Esophagus squamous epithelium (tissue), 5 donors: ENCODE measurements around the gene GREB1L. TPM values are rescaled to one million over a fixed set of nuclear protein-coding genes. Genes with fewer than 3 reads are reported as not detected.

ENCODE experiments used
- DNase-seq: peaks from one replicate; lab custom pipeline; 2025; lab: John Stamatoyannopoulos, UW
- H3K27ac ChIP-seq, 4 donors: fragments of 200-600 bp; sonication (generic); one replicate each; pipeline ENCODE4 v1.5.1; 2016 to 2019; ENCODE audit warnings: mild to moderate bottlenecking in 1 of 4
- H3K27me3 ChIP-seq, 4 donors: fragments of 200-600 bp; sonication (generic); 1 replicate in 3 of 4; 2 replicates in 1 of 4; pipeline versions ENCODE4 v1.5.1 to v1.6.0; 2017 to 2021; ENCODE audit warnings: antibody characterized with exemption in 1 of 4
- H3K36me3 ChIP-seq, 3 donors: fragments of 200-600 bp; sonication (generic); one replicate each; pipeline ENCODE4 v1.5.1; 2016 to 2019
- H3K4me1 ChIP-seq, 3 donors: fragments of 200-600 bp; sonication (generic); one replicate each; pipeline ENCODE4 v1.5.1; 2017 to 2019
- H3K4me3 ChIP-seq, 4 donors: fragments of 200-600 bp; sonication (generic); 1 replicate in 3 of 4; 2 replicates in 1 of 4; pipeline ENCODE4 v1.5.1; 2016 to 2019; ENCODE audit warnings: mild to moderate bottlenecking in 2 of 4, moderate library complexity in 1 of 4
- H3K9me3 ChIP-seq, 3 donors: fragments of 200-600 bp; sonication (generic); one replicate each; pipeline ENCODE4 v1.5.1; 2016 to 2019
- CTCF ChIP-seq, 6 experiments: fragments of 450-650 bp in 4 of 6; fragments of 200-600 bp in 2 of 6; sonication (generic) in 2 of 6; IDR thresholded peaks; one replicate each; pipeline ENCODE4 v1.5.1; 2016 to 2019; ENCODE audit warnings: antibody characterized with exemption in 6 of 6, mild to moderate bottlenecking in 4 of 6, moderate library complexity in 4 of 6
- POLR2A ChIP-seq, 4 donors: fragments of 450-650 bp; IDR thresholded peaks; one replicate each; pipeline ENCODE4 v1.6.1; 2017; ENCODE audit warnings: antibody characterized with exemption in 4 of 4, mild to moderate bottlenecking in 4 of 4, moderate library complexity in 3 of 4
- WGBS, 2 donors: methylation state at CpG; one replicate each; pipeline ENCODE4 v1.1.5; 2018; 5-methylcytosine and 5-hydroxymethylcytosine counted together
- intact Hi-C: fragments of 100-400 bp; cut with DNase I; formaldehyde crosslinking; loops from one replicate; pipeline ENCODE4 v1.15.0; 2022
- total RNA-seq, 4 donors: library from RNA; depleted of rRNA; stranded (reverse); fragments of >200 nt; gene quantifications; one replicate each; pipeline ENCODE4 v1.1.0, GENCODE V29; 2016
- donor health status: DM: yes; HTN: yes; CAD: no.

Gene GREB1L
- total RNA-seq, 4 donors from 2014 or later: 0.12 to 0.95 (median 0.66) TPM; not detected in 1

GRCh38 chr18:21269349-21269748 is 27.3 kb downstream of the GREB1L start:
- no peaks in the 10 kb centered on the region for H3K9me3 ChIP-seq
- no peak overlapping the region for H3K4me3 ChIP-seq
- no peaks in the 10 kb centered on the region for H3K4me1 ChIP-seq
- TF ChIP-seq POLR2A (IDR thresholded peaks at IDR 0.05) (no peak), CTCF (IDR thresholded peaks at IDR 0.05) (no peak)
- no peak for DNase-seq
- intact Hi-C loops: no loop called here
- H3K36me3 ChIP-seq: no peaks in the 10 kb centered on the region
- H3K27ac ChIP-seq: no peak overlapping the region
- H3K27me3 ChIP-seq: no peaks in the 10 kb centered on the region
- 0% methylated on average over 1 of the region's 1 CpG for WGBS, 2 donors

- intact Hi-C loops: no loop called here
- Histone ChIP-seq H3K27me3 (no peaks in the 10 kb centered on the region), H3K4me3 (no peak overlapping the region), H3K36me3 (no peaks in the 10 kb centered on the region), H3K27ac (no peak overlapping the region), H3K9me3 (no peaks in the 10 kb centered on the region), H3K4me1 (no peaks in the 10 kb centered on the region)
- 61 to 63% methylated on average over 3 of the region's 3 CpGs for whole genome bisulfite sequencing, 2 donors
- TF ChIP-seq POLR2A (IDR thresholded peaks at IDR 0.05): no peak
- no peak for TF ChIP-seq CTCF (IDR thresholded peaks at IDR 0.05)
- no peak for DNase-seq
Observed at GRCh38 chr18:21270453-21270852, 28.4 kb downstream of the GREB1L start.

GRCh38 chr18:21272016-21272579 is 30.1 kb downstream of the GREB1L start:
- H3K27ac ChIP-seq: no peak overlapping the region
- intact Hi-C loops: no loop called here
- TF ChIP-seq POLR2A (IDR thresholded peaks at IDR 0.05) (no peak), CTCF (IDR thresholded peaks at IDR 0.05) (no peak)
- 42 to 51% methylated on average over 4 of the region's 4 CpGs for WGBS, 2 donors
- H3K27me3 ChIP-seq: no peaks in the 10 kb centered on the region
- H3K36me3 ChIP-seq: no peaks in the 10 kb centered on the region
- H3K4me3 ChIP-seq: no peak overlapping the region
- no peak for DNase-seq
- no peaks in the 10 kb centered on the region for H3K9me3 ChIP-seq
- no peaks in the 10 kb centered on the region for H3K4me1 ChIP-seq

DNA sequence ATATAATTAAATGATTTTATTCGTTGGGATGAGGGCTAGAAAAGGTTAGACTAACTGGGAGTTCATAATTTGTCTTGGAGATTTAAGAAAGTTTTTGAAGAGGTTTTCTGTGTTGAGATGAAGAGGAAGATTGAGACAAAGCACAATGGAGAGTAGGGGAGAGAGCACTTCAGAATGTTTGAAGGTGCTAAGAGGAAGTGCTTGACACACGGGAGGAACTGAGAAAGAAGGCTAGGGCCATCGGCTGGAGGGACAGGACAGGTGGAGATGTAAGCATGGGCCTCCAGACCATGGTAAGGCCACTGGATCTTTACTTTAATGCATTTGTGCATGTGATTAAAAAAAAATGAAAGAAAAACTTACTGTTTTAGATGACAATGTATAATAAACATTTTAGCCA is 31.5 kb downstream of the GREB1L start:
- 52 to 59% methylated on average over 3 of the region's 3 CpGs for WGBS, 2 donors
- Histone ChIP-seq H3K36me3 (no peaks in the 10 kb centered on the region), H3K4me1 (no peaks in the 10 kb centered on the region), H3K9me3 (no peaks in the 10 kb centered on the region), H3K27me3 (no peaks in the 10 kb centered on the region), H3K4me3 (no peak overlapping the region), H3K27ac (no peak overlapping the region)
- intact Hi-C loops: no loop called here
- TF ChIP-seq POLR2A (IDR thresholded peaks at IDR 0.05) (no peak), CTCF (IDR thresholded peaks at IDR 0.05) (no peak)
- DNase-seq: no peak

DNA sequence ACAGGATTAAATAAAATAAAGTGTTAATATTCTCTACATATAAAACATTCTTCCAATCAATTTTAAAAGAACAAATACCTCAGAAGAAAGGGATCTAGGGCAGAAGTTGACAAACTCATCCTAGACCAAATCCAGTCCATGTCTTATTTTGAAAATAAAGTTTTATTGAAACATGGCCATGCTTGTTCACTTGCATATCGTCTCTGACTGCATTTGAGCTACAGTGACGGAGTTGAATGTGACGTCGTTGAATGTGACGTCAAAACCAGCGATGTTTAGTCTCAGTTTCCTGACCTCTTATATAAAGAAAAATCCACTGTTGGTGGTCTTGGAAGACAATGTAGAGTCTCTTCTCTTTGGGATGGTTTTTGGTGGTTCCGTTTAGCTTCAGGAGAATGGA is 33.6 kb downstream of the GREB1L start:
- Histone ChIP-seq H3K9me3 (no peaks in the 10 kb centered on the region), H3K36me3 (no peaks in the 10 kb centered on the region), H3K4me1 (no peaks in the 10 kb centered on the region), H3K27me3 (no peaks in the 10 kb centered on the region), H3K27ac (no peak overlapping the region), H3K4me3 (no peak overlapping the region)
- intact Hi-C loops: no loop called here
- TF ChIP-seq CTCF (IDR thresholded peaks at IDR 0.05) (no peak), POLR2A (IDR thresholded peaks at IDR 0.05) (no peak)
- WGBS, 2 donors: 85 to 90% methylated on average over 7 of the region's 7 CpGs
- DNase-seq: no peak
